GM23248 (cell line): ENCODE measurements around the gene RUNDC3A. TPM values are rescaled to one million over a fixed set of nuclear protein-coding genes. Genes with fewer than 3 reads are reported as not detected.

Experiments
- DNase-seq: peaks from one replicate; pipeline ENCODE4 v3.0.0-alpha.2; 2015
- H2AFZ ChIP-seq: fragments of 200-600 bp; sonication (generic); 2 replicates; pipeline ENCODE4 v1.6.1; 2016; ENCODE audit warnings: antibody characterized with exemption
- H3F3A ChIP-seq: fragments of 200-600 bp; sonication (generic); 2 replicates; pipeline ENCODE4 v1.6.1; 2016; ENCODE audit warnings: mild to moderate bottlenecking, antibody characterized with exemption, mixed run types; ENCODE audit not compliant: insufficient read depth
- H3K27ac ChIP-seq: fragments of 200-600 bp; sonication (generic); 2 replicates; pipeline ENCODE4 v1.5.1; 2016; ENCODE audit warnings: mild to moderate bottlenecking
- H3K27me3 ChIP-seq: fragments of 200-600 bp; sonication (generic); replicated peaks from 2 replicates; pipeline ENCODE4 v1.6.1; 2016; ENCODE audit warnings: mild to moderate bottlenecking; ENCODE audit not compliant: insufficient read depth
- H3K36me3 ChIP-seq: fragments of 200-600 bp; sonication (generic); 2 replicates; pipeline ENCODE4 v1.6.1; 2016; ENCODE audit warnings: low read depth, mild to moderate bottlenecking
- H3K4me1 ChIP-seq: fragments of 200-600 bp; sonication (generic); 2 replicates; pipeline ENCODE4 v1.6.1; 2016; ENCODE audit warnings: mild to moderate bottlenecking; ENCODE audit not compliant: insufficient read depth
- H3K4me2 ChIP-seq: fragments of 200-600 bp; sonication (generic); one replicate; pipeline ENCODE4 v1.6.1; 2016; ENCODE audit warnings: mild to moderate bottlenecking; ENCODE audit not compliant: unreplicated experiment
- H3K4me3 ChIP-seq: fragments of 200-600 bp; sonication (generic); 2 replicates; pipeline ENCODE4 v1.5.1; 2016; ENCODE audit warnings: mild to moderate bottlenecking
- H3K79me2 ChIP-seq: fragments of 200-600 bp; sonication (generic); 2 replicates; pipeline ENCODE4 v1.6.1; 2016; ENCODE audit warnings: mild to moderate bottlenecking; ENCODE audit not compliant: insufficient read depth
- H3K9ac ChIP-seq: fragments of 200-600 bp; sonication (generic); 2 replicates; pipeline ENCODE4 v1.6.1; 2016; ENCODE audit warnings: mild to moderate bottlenecking
- H3K9me2 ChIP-seq: fragments of 200-600 bp; sonication (generic); 2 replicates; pipeline ENCODE4 v1.6.1; 2016; ENCODE audit warnings: mixed run types, mild to moderate bottlenecking, moderate library complexity; ENCODE audit not compliant: insufficient read depth
- H3K9me3 ChIP-seq: fragments of 200-600 bp; sonication (generic); one replicate; pipeline ENCODE4 v1.6.1; 2017; ENCODE audit warnings: low read depth
- H4K20me1 ChIP-seq: fragments of 200-600 bp; sonication (generic); 2 replicates; pipeline ENCODE4 v1.6.0; 2016; ENCODE audit not compliant: insufficient read depth
- EZH2 ChIP-seq: fragments of 200-600 bp; sonication (generic); IDR thresholded peaks from 2 replicates; pipeline ENCODE4 v1.6.1; 2018; ENCODE audit warnings: antibody characterized with exemption, mild to moderate bottlenecking; ENCODE audit not compliant: insufficient read depth, poor library complexity, severe bottlenecking
- EZH2phosphoT487 ChIP-seq: fragments of 200-600 bp; sonication (generic); IDR thresholded peaks from 2 replicates; pipeline ENCODE4 v1.6.1; 2018; ENCODE audit warnings: antibody characterized with exemption, moderate library complexity, mild to moderate bottlenecking, low read depth; ENCODE audit not compliant: insufficient read depth
- WGBS, 2 experiments: methylation state at CpG; one replicate each; pipeline ENCODE4 v1.1.6; 2015 to 2017; ENCODE audit warnings: low lambda C conversion rate in 2 of 2, low coverage in 1 of 2; ENCODE audit errors: missing lambda C conversion rate in 2 of 2; 5-methylcytosine and 5-hydroxymethylcytosine counted together
- in situ Hi-C: fragments of 300-500 bp; cut with MboI; formaldehyde crosslinking; loops from 2 replicates; pipeline ENCODE4 v1.15.0; 2020
- polyA plus RNA-seq: library from polyadenylated mRNA; unstranded; fragments of >200 nt; fragmentation: Nextera tagmentation; extraction: Ambion mirVana; gene quantifications from 2 replicates; pipeline ENCODE4 v1.2.1, GENCODE V29; 2016
- total RNA-seq: library from RNA; depleted of rRNA; stranded (reverse); fragments of >200 nt; shearing (Covaris generic); gene quantifications from 2 replicates; pipeline ENCODE4 v1.2.3, GENCODE V29; 2014

The RUNDC3A gene
- total and polyA plus RNA-seq, 2 experiments from 2014 or later, result 0.11 to 0.24 TPM

DNA sequence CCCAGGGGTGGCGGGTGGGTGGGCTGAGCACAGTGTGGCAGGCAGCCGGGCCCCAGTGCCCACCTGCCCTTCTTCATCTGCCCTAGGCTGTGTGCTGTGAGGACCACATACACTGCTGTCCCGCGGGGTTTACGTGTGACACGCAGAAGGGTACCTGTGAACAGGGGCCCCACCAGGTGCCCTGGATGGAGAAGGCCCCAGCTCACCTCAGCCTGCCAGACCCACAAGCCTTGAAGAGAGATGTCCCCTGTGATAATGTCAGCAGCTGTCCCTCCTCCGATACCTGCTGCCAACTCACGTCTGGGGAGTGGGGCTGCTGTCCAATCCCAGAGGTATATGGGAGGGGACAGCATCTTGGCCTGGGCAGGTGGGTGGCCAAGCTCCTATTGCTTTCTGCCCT lies 43.1 kb downstream of the RUNDC3A start:
- TF ChIP-seq EZH2 (no peak), EZH2phosphoT487 (no peak)
- Histone ChIP-seq H3K36me3 (no peaks in the 10 kb centered on the region), H2AFZ (no peak overlapping the region), H3K4me1 (peaks cover 3% of the 10 kb centered on the region; the same call in 1 of the 2 replicates), H3K79me2 (peaks cover 2% of the 10 kb centered on the region; the same call in 1 of the 2 replicates), H3K4me3 (no peak overlapping the region), H4K20me1 (no peaks in the 10 kb centered on the region), H3K9me2 (no peaks in the 10 kb centered on the region), H3K9me3 (no peaks in the 10 kb centered on the region), H3K27ac (no peak overlapping the region), H3K27me3 (no peaks in the 10 kb centered on the region), H3F3A (peaks cover 10% of the 10 kb centered on the region), H3K9ac (no peak overlapping the region), H3K4me2 (no peak overlapping the region)
- 85 to 88% methylated on average over 7 to 8 of the region's 8 CpGs for WGBS, 2 experiments
- in situ Hi-C loops, result no loop called here
- no peak for DNase-seq

GRCh38 chr17:44351961-44352827 lies 43.8 kb downstream of the RUNDC3A start:
- TF ChIP-seq EZH2phosphoT487 (no peak), EZH2 (no peak)
- 86% methylated on average over 33 to 36 of the region's 36 CpGs for WGBS, 2 experiments
- no peak overlapping the region for H3K27ac ChIP-seq
- H3K4me1 ChIP-seq, result peaks cover 3% of the 10 kb centered on the region; the same call in 1 of the 2 replicates
- no peak overlapping the region for H3K4me2 ChIP-seq
- no peak overlapping the region for H3K9ac ChIP-seq
- H3K79me2 ChIP-seq, result no peaks in the 10 kb centered on the region
- no peak overlapping the region for H2AFZ ChIP-seq
- H3K4me3 ChIP-seq, result no peak overlapping the region
- H3K9me2 ChIP-seq, result no peaks in the 10 kb centered on the region
- no peaks in the 10 kb centered on the region for H3K9me3 ChIP-seq
- no peaks in the 10 kb centered on the region for H3K36me3 ChIP-seq
- H4K20me1 ChIP-seq, result no peaks in the 10 kb centered on the region
- in situ Hi-C loops, result no loop called here
- no peaks in the 10 kb centered on the region for H3K27me3 ChIP-seq
- no peak for DNase-seq
- peaks cover 3% of the 10 kb centered on the region for H3F3A ChIP-seq

DNA sequence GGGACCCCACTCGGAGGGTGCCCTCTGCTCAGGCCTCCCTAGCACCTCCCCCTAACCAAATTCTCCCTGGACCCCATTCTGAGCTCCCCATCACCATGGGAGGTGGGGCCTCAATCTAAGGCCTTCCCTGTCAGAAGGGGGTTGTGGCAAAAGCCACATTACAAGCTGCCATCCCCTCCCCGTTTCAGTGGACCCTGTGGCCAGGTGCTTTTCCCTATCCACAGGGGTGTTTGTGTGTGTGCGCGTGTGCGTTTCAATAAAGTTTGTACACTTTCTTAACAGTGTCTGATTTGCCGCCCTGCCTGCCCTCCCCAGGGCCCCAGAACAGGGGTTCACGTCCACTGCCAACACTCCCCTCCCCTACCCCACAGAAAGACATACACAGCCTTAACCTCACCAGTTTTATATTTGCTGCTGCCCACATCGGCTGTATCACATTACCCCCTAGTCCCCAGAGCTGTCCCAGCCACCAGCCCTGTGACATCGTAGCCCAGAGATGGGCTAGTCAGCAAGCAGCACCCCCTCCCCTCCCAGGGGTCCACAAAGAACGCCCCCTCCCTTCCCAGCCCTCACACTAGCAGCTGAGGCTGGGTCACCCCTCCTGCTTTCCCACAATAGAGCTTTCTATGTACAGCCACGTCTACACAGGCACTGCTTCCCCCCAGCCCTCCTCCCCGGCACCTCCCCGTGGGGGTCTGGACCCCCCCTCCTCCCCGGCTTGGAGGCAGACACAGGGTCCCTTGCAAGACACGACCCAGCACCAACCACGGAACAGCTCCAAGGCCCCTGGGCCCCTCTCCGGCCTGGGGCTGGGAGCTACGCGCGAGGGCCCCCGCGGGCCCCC lies 44.6 kb downstream of the RUNDC3A start:
- Histone ChIP-seq H3K9me3 (no peaks in the 10 kb centered on the region), H2AFZ (peak overlapping the region; percentile 54; the same call in 1 of the 2 replicates), H3K4me2 (peak overlapping the region; percentile 69), H3K79me2 (no peaks in the 10 kb centered on the region), H3K9me2 (no peaks in the 10 kb centered on the region), H3K9ac (peak overlapping the region; percentile 41; the same call in 1 of the 2 replicates), H3K4me3 (peak overlapping the region; percentile 66), H4K20me1 (no peaks in the 10 kb centered on the region), H3K36me3 (no peaks in the 10 kb centered on the region), H3F3A (no peaks in the 10 kb centered on the region), H3K27ac (no peak overlapping the region), H3K27me3 (no peaks in the 10 kb centered on the region), H3K4me1 (no peaks in the 10 kb centered on the region)
- no peak for DNase-seq
- no peak for TF ChIP-seq EZH2
- no peak for TF ChIP-seq EZH2phosphoT487
- in situ Hi-C loops, result no loop called here
- WGBS, 2 experiments, result 49 to 51% methylated on average over 15 to 17 of the region's 22 CpGs

DNA sequence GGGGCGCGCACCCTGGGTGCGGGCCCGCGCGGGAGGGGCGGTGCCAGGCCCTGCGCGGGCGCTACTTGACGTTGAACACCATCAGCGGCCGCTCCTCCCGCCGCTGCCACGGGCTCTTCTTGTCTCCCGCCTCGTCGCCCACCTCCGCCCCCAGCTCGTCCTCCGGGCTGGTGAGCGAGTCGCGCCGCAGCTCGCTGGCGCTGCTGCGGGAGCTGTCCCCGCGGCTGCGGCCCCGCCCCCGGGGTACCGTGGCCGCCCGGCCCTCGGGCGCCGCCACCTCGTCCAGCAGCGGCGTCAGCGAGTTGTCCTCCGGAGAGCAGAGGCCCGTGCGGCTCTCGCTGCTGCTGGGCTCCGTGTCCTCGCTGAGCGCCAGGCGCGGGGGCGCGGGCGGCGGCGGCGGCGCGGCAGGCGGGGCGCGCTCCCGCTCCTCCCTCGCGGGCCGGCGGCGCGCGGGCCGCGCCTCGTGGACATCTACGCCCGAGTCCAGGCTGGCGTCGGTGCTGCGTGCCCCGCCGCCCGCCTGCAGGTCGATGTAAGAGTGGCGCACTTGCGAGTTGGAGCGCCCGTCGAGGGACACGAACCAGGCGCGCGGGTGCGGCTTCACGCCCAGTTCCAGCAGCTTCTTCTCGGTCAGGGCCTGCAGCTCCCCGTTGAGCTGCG lies 45.4 kb downstream of the RUNDC3A start:
- peak; percentile 75 for DNase-seq

More for the DNA sequence above, 45.4 kb downstream of the RUNDC3A start:
- peak overlapping the region; percentile 54; the same call in 1 of the 2 replicates for H2AFZ ChIP-seq
- no peaks in the 10 kb centered on the region for H3K79me2 ChIP-seq
- peak overlapping the region; percentile 41; the same call in 1 of the 2 replicates for H3K9ac ChIP-seq
- no peaks in the 10 kb centered on the region for H3F3A ChIP-seq
- H4K20me1 ChIP-seq, result no peaks in the 10 kb centered on the region
- H3K9me2 ChIP-seq, result no peaks in the 10 kb centered on the region
- no peaks in the 10 kb centered on the region for H3K27me3 ChIP-seq
- no peaks in the 10 kb centered on the region for H3K9me3 ChIP-seq
- no peaks in the 10 kb centered on the region for H3K4me1 ChIP-seq
- peak overlapping the region; percentile 66 for H3K4me3 ChIP-seq
- no peak for TF ChIP-seq EZH2phosphoT487
- TF ChIP-seq EZH2, result no peak
- H3K4me2 ChIP-seq, result peak overlapping the region; percentile 69
- no peaks in the 10 kb centered on the region for H3K36me3 ChIP-seq
- H3K27ac ChIP-seq, result no peak overlapping the region
- in situ Hi-C loops, result no loop called here
- 3% methylated on average over 57 to 60 of the region's 98 CpGs for WGBS, 2 experiments
